IMR-90 (cell line): Measurements from ENCODE around the gene C9orf50. TPM values are rescaled to one million over a fixed set of nuclear protein-coding genes. Genes with fewer than 3 reads are reported as not detected.

ENCODE experiments used
- ATAC-seq: fragments of 200-7000 bp; cut with Tn5 transposase; 2 replicates; pipeline ENCODE4 v1.9.1; 2020; ENCODE audit warnings: low read depth, mild to moderate bottlenecking, moderate library complexity
- BruUV-seq: library from RNA; stranded (reverse); fragments of 400-500 nt; replicated peaks from 2 replicates; lab custom pipeline; 2021; lab: Mats Ljungman, UMichigan
- CTCF ChIA-PET: fragments of 300-600 bp; formaldehyde crosslinking; extraction: SDS; loops from one replicate; lab custom pipeline; 2021; ENCODE audit warnings: antibody characterized with exemption; lab: Yijun Ruan, JAX
- POLR2A ChIA-PET: fragments of 300-600 bp; sonication (Branson Sonifier 250); formaldehyde crosslinking; loops from one replicate; lab custom pipeline; 2022; ENCODE audit warnings: antibody characterized with exemption; ENCODE audit not compliant: unreplicated experiment; lab: Charles Lee
- DNase-seq: peaks from one replicate; pipeline ENCODE4 v3.0.0; 2013
- H2AFZ ChIP-seq: replicated peaks from 2 replicates; pipeline ENCODE3; 2013; ENCODE audit warnings: low read length, mild to moderate bottlenecking; ENCODE audit not compliant: poor library complexity
- H2AK5ac ChIP-seq: 2 replicates; pipeline ENCODE4 v1.6.1; 2013; ENCODE audit warnings: low read depth, low read length, inconsistent platforms
- H2AK9ac ChIP-seq: replicated peaks from 2 replicates; pipeline ENCODE3; 2013; ENCODE audit warnings: mild to moderate bottlenecking, low read depth, low read length, moderate library complexity; ENCODE audit not compliant: poor library complexity
- H2BK120ac ChIP-seq: 2 replicates; pipeline ENCODE4 v1.6.1; 2013; ENCODE audit warnings: low read depth, low read length, inconsistent platforms
- H2BK15ac ChIP-seq: 3 replicates; pipeline ENCODE4 v1.6.1; 2013; ENCODE audit warnings: low read depth, low read length, inconsistent platforms
- H2BK20ac ChIP-seq: 2 replicates; pipeline ENCODE4 v1.6.1; 2013; ENCODE audit warnings: low read depth, mild to moderate bottlenecking, inconsistent platforms, low read length, moderate library complexity
- H2BK5ac ChIP-seq: 2 replicates; pipeline ENCODE4 v1.6.1; 2013; ENCODE audit warnings: mild to moderate bottlenecking, low read depth, low read length, inconsistent platforms; ENCODE audit not compliant: poor library complexity, severe bottlenecking
- H3K14ac ChIP-seq: replicated peaks from 2 replicates; pipeline ENCODE4 v1.6.1; 2013; ENCODE audit warnings: low read depth, low read length, inconsistent platforms
- H3K18ac ChIP-seq: 2 replicates; pipeline ENCODE4 v1.6.1; 2013; ENCODE audit warnings: low read depth, low read length, control low read depth
- H3K23ac ChIP-seq: 2 replicates; pipeline ENCODE4 v1.6.1; 2013; ENCODE audit warnings: low read depth, low read length, inconsistent platforms
- H3K27ac ChIP-seq: 2 replicates; pipeline ENCODE4 v1.5.1; 2013; ENCODE audit warnings: mild to moderate bottlenecking, control low read depth, low read length; ENCODE audit not compliant: insufficient read depth
- H3K27me3 ChIP-seq: 2 replicates; pipeline ENCODE4 v1.6.1; 2013; ENCODE audit warnings: low read length; ENCODE audit not compliant: control insufficient read depth, insufficient read depth
- H3K36me3 ChIP-seq: 2 replicates; pipeline ENCODE4 v1.6.1; 2013; ENCODE audit warnings: low read length, mixed read lengths; ENCODE audit not compliant: control insufficient read depth, insufficient read depth
- H3K4ac ChIP-seq: 2 replicates; pipeline ENCODE4 v1.6.1; 2013; ENCODE audit warnings: low read depth, low read length, inconsistent platforms
- H3K4me1 ChIP-seq: 2 replicates; pipeline ENCODE4 v1.6.1; 2013; ENCODE audit warnings: low read length, mixed read lengths; ENCODE audit not compliant: control insufficient read depth, insufficient read depth
- H3K4me2 ChIP-seq: 2 replicates; pipeline ENCODE4 v1.6.1; 2013; ENCODE audit warnings: low read depth, mild to moderate bottlenecking, control low read depth, low read length, moderate library complexity
- H3K4me3 ChIP-seq: 2 replicates; pipeline ENCODE4 v1.5.1; 2013; ENCODE audit warnings: low read depth, mild to moderate bottlenecking, control low read depth, low read length, moderate library complexity; ENCODE audit not compliant: insufficient read depth
- H3K56ac ChIP-seq: 2 replicates; pipeline ENCODE4 v1.6.1; 2013; ENCODE audit warnings: low read length, inconsistent platforms; ENCODE audit not compliant: insufficient read depth; ENCODE audit errors: extremely low read depth
- H3K79me1 ChIP-seq, 2 experiments: 2 replicates each; pipeline ENCODE4 v1.6.1; 2013; ENCODE audit warnings: low read length in 2 of 2, inconsistent platforms in 1 of 2, low read depth in 1 of 2
- H3K9ac ChIP-seq: 2 replicates; pipeline ENCODE4 v1.6.1; 2013; ENCODE audit warnings: low read depth, low read length, control low read depth
- H3K9me1 ChIP-seq: 2 replicates; pipeline ENCODE4 v1.6.1; 2013; ENCODE audit warnings: low read length, inconsistent platforms; ENCODE audit not compliant: insufficient read depth
- H3K9me3 ChIP-seq: 2 replicates; pipeline ENCODE4 v1.6.1; 2013; ENCODE audit warnings: low read length; ENCODE audit not compliant: control insufficient read depth, insufficient read depth
- H4K20me1 ChIP-seq: 2 replicates; pipeline ENCODE4 v1.6.1; 2013; ENCODE audit warnings: low read length, inconsistent platforms; ENCODE audit not compliant: insufficient read depth
- H4K5ac ChIP-seq: 2 replicates; pipeline ENCODE4 v1.6.1; 2013; ENCODE audit warnings: mild to moderate bottlenecking, low read depth, low read length, control low read depth
- H4K8ac ChIP-seq, 2 experiments: 2 replicates each; pipeline ENCODE4 v1.6.1; 2013; ENCODE audit warnings: low read depth in 2 of 2, low read length in 2 of 2, control low read depth in 1 of 2, inconsistent platforms in 1 of 2
- H4K91ac ChIP-seq: 2 replicates; pipeline ENCODE4 v1.6.1; 2013; ENCODE audit warnings: low read depth, low read length, inconsistent platforms; ENCODE audit not compliant: insufficient read depth
- BHLHE40 ChIP-seq: fragments of 150-350 bp; IDR thresholded peaks from 2 replicates; pipeline ENCODE4 v1.6.1; 2016; ENCODE audit warnings: mild to moderate bottlenecking, low read depth, low read length
- CHD1 ChIP-seq: IDR thresholded peaks from 2 replicates; pipeline ENCODE4 v1.6.1; 2012; ENCODE audit warnings: low read depth, low read length, improper control_type of control experiment
- CTCF ChIP-seq: conservative IDR thresholded peaks from 2 replicates; pipeline ENCODE4 v1.5.1; 2012; ENCODE audit warnings: mild to moderate bottlenecking, low read depth, low read length, improper control_type of control experiment
- FOS ChIP-seq: fragments of 150-350 bp; IDR thresholded peaks from 2 replicates; pipeline ENCODE4 v1.6.1; 2016; ENCODE audit warnings: low read depth, low read length
- POLR2A ChIP-seq: IDR thresholded peaks from 2 replicates; pipeline ENCODE4 v1.6.1; 2012; ENCODE audit warnings: mild to moderate bottlenecking, low read depth, low read length
- RAD21 ChIP-seq: IDR thresholded peaks from 2 replicates; pipeline ENCODE4 v1.6.1; 2012; ENCODE audit warnings: low read length, improper control_type of control experiment
- RCOR1 ChIP-seq: IDR thresholded peaks from 2 replicates; pipeline ENCODE4 v1.6.1; 2012; ENCODE audit warnings: mild to moderate bottlenecking, low read length, improper control_type of control experiment; ENCODE audit not compliant: insufficient replicate concordance
- WGBS, 2 experiments: methylation state at CpG; one replicate each; pipeline versions ENCODE4 v1.1.5 to v1.1.7; 2013; ENCODE audit warnings: missing lambda C conversion rate in 2 of 2; ENCODE audit not compliant: insufficient read length in 1 of 2; ENCODE audit errors: extremely low coverage in 2 of 2; 5-methylcytosine and 5-hydroxymethylcytosine counted together
- dilution Hi-C: fragments of 300-500 bp; cut with HindIII; formaldehyde crosslinking; loops from one replicate; pipeline ENCODE4 v1.14.3; 2018; ENCODE audit warnings: low sequenced_read_pairs; ENCODE audit not compliant: unreplicated experiment
- in situ Hi-C: fragments of 300-500 bp; cut with MboI; formaldehyde crosslinking; loops from 3 replicates; pipeline ENCODE4 v1.14.3; 2019; ENCODE audit warnings: low sequenced_read_pairs, inconsistent platforms, mixed read lengths
- intact Hi-C: fragments of 100-400 bp; cut with micrococcal nuclease; formaldehyde crosslinking; loops from 2 replicates; pipeline ENCODE4 v1.10.0; 2022
- polyA plus RNA-seq, 3 experiments: library from polyadenylated mRNA; depleted of rRNA; stranded (reverse); fragments of >200 nt; gene quantifications; 2 replicates each; pipeline ENCODE4 v1.2.3, GENCODE V29; 2012; ENCODE audit warnings: low replicate concordance in 1 of 3
- total RNA-seq: library from RNA; depleted of rRNA; stranded (reverse); fragments of >200 nt; gene quantifications from 2 replicates; pipeline ENCODE4 v1.2.3, GENCODE V29; 2012
- TF ChIP-seq, protein P1 (sequence below): fragments of 150-350 bp; IDR thresholded peaks from 2 replicates; pipeline ENCODE4 v1.6.1; 2016; ENCODE audit warnings: low read depth, mild to moderate bottlenecking, low read length, moderate library complexity, borderline replicate concordance

Gene C9orf50
- total and polyA plus RNA-seq, 2 of the 4 experiments (the other 2 are of a cell fraction), result 0.09 TPM; not detected in 1

- Histone ChIP-seq H4K20me1 (no peaks in the 10 kb centered on the region), H3K27ac (no peak overlapping the region), H2AK5ac (no peak overlapping the region), H4K5ac (no peak overlapping the region), H3K36me3 (0 out of 2 replicates have a peak, but pooled peaks cover 1% of the 10 kb centered on the region), H3K23ac (no peak overlapping the region), H2BK120ac (no peak overlapping the region), H2BK5ac (no peak overlapping the region), H2BK15ac (no peak overlapping the region), H3K18ac (no peak overlapping the region), H2BK20ac (no peak overlapping the region), H3K4ac (no peak overlapping the region), H3K14ac (no peak overlapping the region), H3K79me1 (no peaks in the 10 kb centered on the region), H3K9ac (no peak overlapping the region), H4K91ac (no peak overlapping the region), H3K56ac (no peak overlapping the region), H2AFZ (no peak overlapping the region), H3K9me3 (no peaks in the 10 kb centered on the region), H4K8ac (no peak overlapping the region), H3K4me1 (peaks cover 13% of the 10 kb centered on the region), H2AK9ac (no peak overlapping the region), H3K4me2 (no peak overlapping the region), H3K9me1 (peaks cover 9% of the 10 kb centered on the region; the same call in 1 of the 2 replicates), H3K4me3 (no peak overlapping the region), H3K27me3 (no peaks in the 10 kb centered on the region)
- dilution Hi-C loops, result no loop called here
- BruUV-seq, result no TSS peak
- no peak for TF ChIP-seq CTCF
- TF ChIP-seq BHLHE40, result no peak
- no peak for TF ChIP-seq FOS
- TF ChIP-seq POLR2A, result no peak
- no peak for TF ChIP-seq RCOR1
- TF ChIP-seq RAD21, result no peak
- TF ChIP-seq, protein P1, sequence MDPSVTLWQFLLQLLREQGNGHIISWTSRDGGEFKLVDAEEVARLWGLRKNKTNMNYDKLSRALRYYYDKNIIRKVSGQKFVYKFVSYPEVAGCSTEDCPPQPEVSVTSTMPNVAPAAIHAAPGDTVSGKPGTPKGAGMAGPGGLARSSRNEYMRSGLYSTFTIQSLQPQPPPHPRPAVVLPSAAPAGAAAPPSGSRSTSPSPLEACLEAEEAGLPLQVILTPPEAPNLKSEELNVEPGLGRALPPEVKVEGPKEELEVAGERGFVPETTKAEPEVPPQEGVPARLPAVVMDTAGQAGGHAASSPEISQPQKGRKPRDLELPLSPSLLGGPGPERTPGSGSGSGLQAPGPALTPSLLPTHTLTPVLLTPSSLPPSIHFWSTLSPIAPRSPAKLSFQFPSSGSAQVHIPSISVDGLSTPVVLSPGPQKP, result no peak
- no peak for TF ChIP-seq CHD1
- CTCF ChIA-PET, result no interaction called here
- intact Hi-C loops, result no loop called here
- DNase-seq, result no peak
- POLR2A ChIA-PET, result no interaction called here
- in situ Hi-C loops, result no loop called here
- ATAC-seq, result no peak
- WGBS, 2 experiments, result no CpG with 5 or more reads among the region's 1 CpG
Observed at GRCh38 chr9:129585352-129585751, 35.5 kb downstream of the C9orf50 start.
